Stimulated activated CD8-positive, alpha-beta memory T cell treated with anti-CD3 and anti-CD28 coated beads, Interleukin-12 subunit alpha, Interleukin-12 subunit beta, amount 100 ng/mL, for 24 hours (primary cell): ENCODE data around the gene MGAT2.
A peak's percentile ranks its signal among the peaks of the same experiment; 100 is the strongest.
"Not testable (repeated sequence)": the region's sequence is repeated elsewhere in the genome, so short reads cannot be mapped to it uniquely, and the experiment has no call there.

Experiments
- DNase-seq: peaks from one replicate; pipeline ENCODE4 v3.0.0-alpha.2; 2020; ENCODE audit errors: extremely low read depth

The MGAT2 gene

DNA sequence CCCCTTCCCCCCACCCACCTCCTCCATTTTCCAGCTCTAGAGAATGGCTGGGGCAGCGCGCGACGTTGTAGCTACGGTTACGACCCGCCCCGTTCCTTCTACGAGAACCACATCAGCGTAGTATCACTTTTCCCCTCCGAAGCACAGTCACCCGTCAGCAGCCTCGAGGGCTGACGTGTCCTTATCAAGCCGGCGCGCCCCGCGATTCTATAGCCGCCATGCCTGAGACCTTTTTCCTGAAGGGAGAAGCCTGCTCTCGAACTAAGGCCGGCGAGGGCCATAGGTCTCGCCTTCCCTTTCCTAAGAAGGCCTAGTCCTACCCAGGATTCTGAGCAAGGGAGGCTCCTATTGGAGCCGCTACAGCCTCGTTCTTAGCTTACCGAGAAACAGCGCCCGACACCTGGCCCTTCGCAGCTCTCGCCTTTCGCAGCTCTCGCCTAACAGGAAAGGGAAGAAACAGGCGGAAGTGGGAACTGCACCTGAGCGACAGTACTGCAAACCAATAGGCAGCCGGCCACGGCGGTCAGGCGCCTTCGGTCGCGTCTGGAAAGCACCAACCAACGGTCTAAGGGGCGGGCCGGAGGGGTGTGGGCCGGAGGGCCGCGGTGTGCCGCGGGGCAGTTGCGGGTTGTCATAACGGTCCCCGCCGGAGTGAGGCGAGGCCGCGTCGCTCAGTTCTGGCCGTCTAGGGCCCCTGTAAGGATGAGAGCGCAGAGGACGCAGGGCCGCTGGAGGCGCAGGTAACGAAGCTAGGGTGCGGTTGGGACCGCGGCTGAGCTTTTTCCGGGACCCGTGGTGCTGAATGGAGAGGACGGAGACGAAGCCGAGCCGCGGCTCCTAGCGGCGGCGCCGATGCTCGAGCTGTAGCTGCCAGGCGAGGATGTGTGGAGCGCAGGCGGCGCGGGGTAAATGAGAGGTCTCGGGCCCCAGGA lies at the start of gene MGAT2, which contains the start of gene RPL36AL:
Gene MGAT2, plus strand, starts transcription at position 618 of the 932 bp plus-strand sequence. CDS start 470 bp downstream, outside the sequence.
Gene RPL36AL, minus strand, starts transcription at position 445 of the 932 bp plus-strand sequence. CDS start 1,522 bp downstream, outside the sequence.
- DNase-seq: peak; percentile 87

- no peak for DNase-seq
These were observed 46.6 kb upstream of the MGAT2 start for GRCh38 chr14:49574038-49574437.

- DNase-seq: no peak
These were observed 42.5 kb upstream of the MGAT2 start for GRCh38 chr14:49578141-49578540.

DNA sequence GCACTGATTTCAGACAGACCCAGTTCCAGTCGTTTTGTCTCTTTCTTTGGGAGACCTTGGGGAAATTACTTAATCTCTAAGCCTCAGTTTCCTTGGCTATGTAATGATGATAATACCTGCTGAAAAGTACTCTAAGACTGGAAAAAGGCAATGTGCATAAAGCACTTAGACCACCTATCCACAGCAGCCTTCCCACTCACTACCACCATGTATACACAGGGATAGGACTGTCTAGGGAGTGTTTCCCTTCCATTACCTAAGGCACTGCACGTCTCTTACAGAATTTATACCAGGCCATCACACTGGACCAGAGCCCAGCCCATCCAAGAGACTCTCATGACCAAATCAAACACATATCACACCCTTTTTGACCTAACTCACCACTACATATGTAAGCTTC lies 40.8 kb upstream of the MGAT2 start:
- DNase-seq: no peak

DNA sequence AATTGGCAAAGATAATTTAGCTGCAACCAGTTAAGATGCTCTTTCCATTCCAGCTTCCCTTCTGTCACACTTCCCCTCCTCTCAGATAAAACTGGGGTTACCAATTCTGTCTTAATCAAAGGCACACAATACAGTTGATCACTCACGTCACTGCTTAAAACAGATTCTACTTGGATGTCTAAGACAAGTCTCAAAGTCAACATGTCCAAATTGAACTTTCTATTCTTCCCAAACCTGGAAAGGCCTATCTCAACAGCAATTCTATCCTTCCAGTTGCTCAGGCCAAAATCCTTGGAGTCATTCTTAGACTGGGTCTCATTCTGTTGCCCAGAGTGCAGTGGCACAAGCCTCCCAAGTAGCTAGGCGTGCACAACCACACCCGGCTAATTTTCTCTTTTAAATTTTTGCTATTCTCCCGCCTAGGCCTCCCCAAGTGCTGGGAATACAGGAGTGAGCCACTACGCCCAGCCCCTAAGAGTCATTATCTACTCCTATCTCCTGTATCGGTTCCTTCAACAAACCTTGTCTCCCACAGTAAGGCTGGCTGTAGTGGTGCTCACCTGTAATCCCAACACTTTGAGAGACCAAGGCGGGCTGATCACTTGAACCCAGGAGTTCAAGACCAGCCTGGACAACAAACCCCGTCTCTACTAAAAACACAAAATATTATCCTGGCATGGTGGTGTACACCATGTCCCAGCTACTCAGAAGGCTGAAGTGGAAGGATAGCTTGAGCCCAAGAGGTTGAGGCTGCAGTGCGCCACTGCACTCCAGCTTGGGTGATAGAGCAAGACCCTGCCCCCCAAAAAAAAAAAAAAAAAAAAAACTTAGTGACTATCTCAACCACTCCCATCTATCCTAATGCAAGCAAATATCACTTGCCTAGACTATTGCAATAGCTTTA lies 39.1 kb upstream of the MGAT2 start:
- no peak for DNase-seq

DNA sequence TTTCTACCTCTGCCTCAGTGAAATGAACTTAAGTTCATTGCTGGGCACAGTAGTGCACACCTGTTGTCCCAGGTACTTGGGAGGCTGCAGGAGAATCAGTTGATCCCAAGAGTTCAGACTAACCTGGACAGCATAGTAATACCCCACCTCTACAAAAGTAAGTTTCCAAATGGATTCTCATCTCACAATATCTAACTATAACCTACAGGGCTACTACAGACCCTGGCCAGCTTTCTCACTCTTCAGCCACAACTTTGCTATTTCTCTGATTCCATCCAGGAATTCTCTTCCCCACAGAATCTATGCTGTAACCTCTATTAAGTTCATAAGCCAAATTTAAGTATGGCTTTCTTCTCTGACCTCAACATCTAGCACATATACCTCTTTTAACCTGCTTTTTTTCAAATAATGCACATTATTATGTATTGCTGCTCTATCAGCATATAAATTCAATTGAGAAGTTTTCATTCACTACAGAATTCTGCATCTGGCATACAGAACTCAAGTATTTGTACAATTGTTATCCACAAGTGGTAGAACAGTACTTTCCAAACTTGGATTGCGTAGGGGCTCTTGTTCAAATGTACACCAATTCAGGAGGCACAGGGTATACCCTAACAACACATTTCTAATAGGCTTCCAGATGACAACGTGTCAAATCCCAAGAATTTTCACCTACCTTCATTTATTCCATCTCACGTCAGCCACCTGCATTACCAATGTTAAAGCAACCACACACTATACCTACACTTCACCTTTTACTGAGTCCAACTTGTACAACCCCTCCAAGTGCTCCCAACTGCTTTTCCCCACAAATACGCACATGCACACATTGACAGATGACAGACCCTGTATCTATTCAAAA lies 38.3 kb upstream of the MGAT2 start:
- DNase-seq: no peak

- no peak for DNase-seq
These were observed 37.0 kb upstream of the MGAT2 start for GRCh38 chr14:49583629-49584028.

DNA sequence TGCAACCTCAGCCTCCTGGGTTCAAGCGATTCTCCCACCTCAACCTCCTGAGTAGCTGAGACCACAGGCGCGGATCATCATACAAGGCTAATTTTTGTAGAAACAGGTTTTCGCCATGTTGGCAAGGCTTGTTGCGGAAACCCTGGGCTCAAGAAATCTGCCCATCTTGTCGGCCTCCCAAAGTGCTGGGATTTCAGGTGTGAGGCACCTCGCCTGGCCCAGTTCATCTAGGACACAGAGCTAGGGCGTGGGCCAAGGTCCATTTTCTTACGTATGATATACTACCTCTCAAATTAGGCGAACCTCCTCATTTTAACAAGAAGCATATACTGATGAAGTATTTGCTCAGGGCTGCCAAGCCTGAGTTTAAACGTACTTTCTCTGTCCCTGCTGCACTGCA lies 36.5 kb upstream of the MGAT2 start:
- DNase-seq: no peak

DNA sequence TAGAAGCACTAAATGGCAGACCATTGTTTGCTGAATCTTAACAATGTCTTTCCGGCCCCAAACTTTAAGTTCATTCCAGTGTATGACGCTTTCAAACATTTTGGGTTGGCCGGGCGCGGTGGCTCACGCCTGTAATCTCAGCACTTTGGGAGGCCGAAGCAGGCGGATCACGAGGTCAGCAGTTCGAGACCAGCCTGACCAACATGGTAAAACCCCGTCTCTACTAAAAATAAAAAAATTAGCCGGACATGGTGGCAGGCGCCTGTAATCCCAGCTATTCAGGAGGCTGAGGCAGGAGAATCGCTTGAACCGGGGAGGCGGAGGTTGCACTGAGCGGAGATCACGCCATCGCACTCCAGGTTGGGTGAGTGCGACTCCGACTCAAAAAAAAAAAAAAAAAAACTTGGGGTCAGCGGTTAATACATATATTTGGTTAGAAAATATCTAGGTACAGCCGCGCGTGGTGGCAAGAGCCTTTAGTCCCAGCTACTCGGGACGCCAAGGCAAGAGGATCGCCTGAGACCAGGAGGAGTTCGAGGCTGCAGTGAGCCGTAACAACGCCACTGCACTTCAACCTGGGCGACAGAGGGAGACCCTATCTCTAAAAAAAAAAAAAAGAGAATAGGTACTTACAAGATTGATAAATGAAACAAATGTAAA lies 35.5 kb upstream of the MGAT2 start:
- DNase-seq: not testable (repeated sequence)

GRCh38 chr14:49585803-49586672 lies 34.6 kb upstream of the MGAT2 start, which contains the start of gene RPS29:
RPS29 (minus strand) TSS chr14:49586380; CDS start chr14:49586346, 34 bp downstream.
- DNase-seq: peak; percentile 91

GRCh38 chr14:49586673-49587460 lies 33.7 kb upstream of the MGAT2 start:
- peak; percentile 28 for DNase-seq

DNA sequence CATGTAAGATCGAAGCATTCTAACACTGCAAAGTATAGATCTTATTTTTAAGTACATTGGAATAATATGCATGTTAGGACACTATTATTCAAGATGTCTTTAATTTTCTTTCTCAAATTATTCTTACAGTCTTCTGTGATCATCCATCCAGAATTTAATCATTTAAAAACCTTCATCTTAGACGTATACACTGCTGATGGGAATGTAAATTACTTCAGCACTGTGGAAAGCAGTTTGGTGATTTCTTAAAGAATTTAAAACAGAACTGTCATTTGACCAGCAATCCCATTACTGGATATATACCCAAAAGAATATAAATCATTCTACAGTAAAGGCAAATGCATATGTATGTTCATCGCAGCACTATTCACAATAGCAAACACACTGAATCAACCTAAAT lies 31.2 kb upstream of the MGAT2 start:
- no peak for DNase-seq

DNA sequence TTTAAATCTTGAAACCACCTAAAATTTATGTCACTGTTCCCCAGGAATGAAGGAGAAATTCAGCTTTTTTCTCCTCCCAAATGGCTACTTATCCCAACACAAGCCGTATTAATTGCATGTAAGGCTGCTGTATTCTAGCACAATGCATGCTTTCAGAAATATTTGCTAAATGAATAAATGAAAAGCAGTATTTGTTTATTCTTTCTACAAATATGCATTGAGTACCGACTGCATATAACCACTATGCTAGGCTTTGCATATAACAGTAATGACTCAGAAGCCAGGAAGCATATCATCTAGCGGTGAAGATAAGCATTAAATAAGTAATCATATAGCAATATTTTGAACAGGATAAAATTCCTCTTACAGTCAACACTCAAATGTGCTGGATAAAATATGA lies 27.6 kb upstream of the MGAT2 start:
- DNase-seq: no peak

GRCh38 chr14:49594347-49595091 lies 26.1 kb upstream of the MGAT2 start:
- no peak for DNase-seq

DNA sequence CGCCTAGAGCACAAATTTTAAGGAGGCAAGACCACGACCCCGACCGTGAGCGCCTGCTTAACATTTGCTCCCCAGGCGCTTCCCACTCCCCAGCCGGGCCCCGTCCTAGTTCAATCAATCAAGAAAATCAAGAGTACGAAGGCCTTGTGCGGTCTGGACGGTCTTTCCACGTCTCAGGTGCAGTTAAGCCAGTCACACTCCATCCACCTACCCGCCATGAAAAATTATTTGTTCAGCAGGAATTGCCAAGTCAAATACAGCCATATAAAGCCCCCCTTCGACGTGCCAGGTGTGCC lies 22.5 kb upstream of the MGAT2 start:
- no peak for DNase-seq

DNA sequence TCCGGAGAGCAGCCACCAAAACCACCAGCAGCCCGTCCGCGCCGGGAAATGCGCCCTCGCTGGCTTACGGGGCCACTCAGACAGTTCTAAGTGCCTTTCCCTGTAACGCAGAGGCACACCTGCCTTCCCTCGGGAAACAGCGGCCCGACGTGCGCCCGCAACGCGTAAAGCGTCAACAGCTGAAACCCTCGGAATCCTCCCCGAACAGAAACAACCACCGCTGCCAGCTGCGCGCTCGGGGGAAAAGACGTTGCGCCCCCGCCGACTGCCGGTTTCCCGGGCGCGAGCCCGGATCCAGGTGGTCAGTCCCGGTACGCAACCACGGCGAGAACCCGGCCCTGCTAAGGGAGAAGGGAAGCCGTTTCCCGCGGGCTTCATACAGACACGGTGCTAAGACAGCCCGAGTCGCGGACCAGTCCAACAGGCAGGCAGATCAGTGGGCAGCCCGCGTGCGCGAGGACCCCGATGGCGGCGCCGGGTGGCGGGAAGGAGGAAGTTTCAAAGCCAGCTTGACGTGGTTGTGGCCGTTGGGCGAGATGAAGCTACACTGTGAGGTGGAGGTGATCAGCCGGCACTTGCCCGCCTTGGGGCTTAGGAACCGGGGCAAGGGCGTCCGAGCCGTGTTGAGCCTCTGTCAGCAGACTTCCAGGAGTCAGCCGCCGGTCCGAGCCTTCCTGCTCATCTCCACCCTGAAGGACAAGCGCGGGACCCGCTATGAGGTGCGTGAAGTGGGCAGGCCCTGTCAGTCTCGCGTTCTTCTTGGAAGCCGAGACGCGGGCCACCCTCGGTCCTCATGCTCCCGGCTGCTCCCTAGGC lies 21.9 kb upstream of the MGAT2 start, which contains the start of gene LRR1:
Gene LRR1, plus strand, starts transcription at position 456 of the 816 bp plus-strand sequence. Its CDS starts 81 bp downstream, at position 537.
- DNase-seq: peak; percentile 70

DNA sequence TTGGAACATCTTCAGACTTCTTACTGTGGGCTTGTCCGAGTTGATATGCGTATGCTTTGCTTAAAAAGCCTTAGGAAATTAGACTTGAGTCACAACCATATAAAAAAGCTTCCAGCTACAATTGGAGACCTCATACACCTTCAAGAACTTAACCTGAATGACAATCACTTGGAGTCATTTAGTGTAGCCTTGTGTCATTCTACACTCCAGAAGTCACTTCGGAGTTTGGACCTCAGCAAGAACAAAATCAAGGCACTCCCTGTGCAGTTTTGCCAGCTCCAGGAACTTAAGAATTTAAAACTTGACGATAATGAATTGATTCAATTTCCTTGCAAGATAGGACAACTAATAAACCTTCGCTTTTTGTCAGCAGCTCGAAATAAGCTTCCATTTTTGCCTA lies 13.0 kb upstream of the MGAT2 start:
- no peak for DNase-seq
